Breast epithelium (tissue), 4 donors: ENCODE data around the gene OSBPL2. TPM values are rescaled to one million over a fixed set of nuclear protein-coding genes. Genes with fewer than 3 reads are reported as not detected.

Experiments used
- DNase-seq, 2 donors: peaks; one replicate each; pipeline ENCODE4 v3.0.0-alpha.2; 2019; ENCODE audit warnings: low spot score in 2 of 2
- H3K27ac ChIP-seq, 2 donors: fragments of 200-600 bp; sonication (generic) in 1 of 2; one replicate each; pipeline ENCODE4 v1.5.1; 2016 to 2019; ENCODE audit warnings: mild to moderate bottlenecking in 1 of 2
- H3K27me3 ChIP-seq, 2 donors: fragments of 200-600 bp; sonication (generic) in 1 of 2; one replicate each; pipeline versions ENCODE4 v1.5.1 to v1.6.0; 2017 to 2019; ENCODE audit warnings: control low read depth in 1 of 2, mild to moderate bottlenecking in 1 of 2
- H3K36me3 ChIP-seq: fragments of 200-600 bp; one replicate; pipeline ENCODE4 v1.5.1; 2019
- H3K4me1 ChIP-seq, 2 donors: fragments of 200-600 bp; sonication (generic); one replicate each; pipeline ENCODE4 v1.5.1; 2016 to 2019; ENCODE audit warnings: control low read depth in 1 of 2
- H3K4me3 ChIP-seq, 3 donors: fragments of 200-600 bp; sonication (generic); 1 replicate in 2 of 3; 2 replicates in 1 of 3; pipeline ENCODE4 v1.5.1; 2016 to 2019; ENCODE audit warnings: mild to moderate bottlenecking in 3 of 3, moderate library complexity in 2 of 3
- H3K9me3 ChIP-seq, 2 donors: fragments of 200-600 bp; sonication (generic) in 1 of 2; one replicate each; pipeline ENCODE4 v1.5.1; 2016 to 2019; ENCODE audit warnings: control low read depth in 1 of 2
- CTCF ChIP-seq, 3 donors: fragments of 450-650 bp; IDR thresholded peaks; one replicate each; pipeline ENCODE4 v1.5.1; 2016 to 2017; ENCODE audit warnings: antibody characterized with exemption in 3 of 3, mild to moderate bottlenecking in 3 of 3, moderate library complexity in 3 of 3
- POLR2A ChIP-seq: fragments of 450-650 bp; IDR thresholded peaks from one replicate; pipeline ENCODE4 v1.6.1; 2016; ENCODE audit warnings: antibody characterized with exemption, mild to moderate bottlenecking, moderate library complexity
- POLR2AphosphoS5 ChIP-seq, 3 donors: sonication (generic); formaldehyde crosslinking; IDR thresholded peaks; one replicate each; pipeline ENCODE4 v1.6.1; 2017; ENCODE audit warnings: antibody characterized with exemption in 3 of 3
- intact Hi-C: fragments of 100-400 bp; cut with DNase I; formaldehyde crosslinking; loops from one replicate; pipeline ENCODE4 v1.15.1; 2023; ENCODE audit warnings: low total_unique reads
- total RNA-seq, 3 donors: library from RNA; depleted of rRNA; stranded (reverse); fragments of >200 nt; gene quantifications; one replicate each; pipeline ENCODE4 v1.1.0, GENCODE V29; 2016

The OSBPL2 gene
- total RNA-seq, 3 donors from 2014 or later = 25.0 to 46.1 (median 38.0) TPM

DNA sequence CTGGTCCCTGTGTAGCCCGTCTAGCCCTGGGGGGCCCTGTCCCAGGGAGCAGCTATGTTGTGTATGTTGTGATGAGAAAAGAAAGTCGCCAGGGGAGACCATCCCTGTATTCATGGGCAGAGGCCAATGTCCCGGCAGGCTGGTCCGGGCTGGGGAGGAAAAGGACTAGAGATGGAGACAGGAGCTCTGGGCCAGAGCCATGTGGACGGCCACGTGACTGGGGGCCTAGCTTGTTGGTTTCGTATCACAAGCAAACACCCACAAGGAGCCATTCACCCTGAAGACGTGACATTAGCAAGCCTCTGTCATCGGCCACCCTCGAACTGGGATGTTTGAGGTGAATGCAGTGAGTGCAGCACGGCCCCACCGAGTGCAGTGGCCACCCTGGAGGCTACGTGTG is 15.3 kb upstream of the OSBPL2 start:
- Histone ChIP-seq H3K36me3 (no peaks in the 10 kb centered on the region), H3K27ac (no peak overlapping the region), H3K27me3 (peaks cover 0 to 84% of the 10 kb centered on the region in 2 donors), H3K9me3 (no peaks in the 10 kb centered on the region), H3K4me3 (no peak overlapping the region), H3K4me1 (peaks cover 6 to 12% of the 10 kb centered on the region in 2 donors)
- TF ChIP-seq CTCF (IDR thresholded peaks at IDR 0.05) (no peak), POLR2A (no peak), POLR2AphosphoS5 (IDR thresholded peaks at IDR 0.05) (no peak)
- intact Hi-C loops = no loop called here
- no peak for DNase-seq

DNA sequence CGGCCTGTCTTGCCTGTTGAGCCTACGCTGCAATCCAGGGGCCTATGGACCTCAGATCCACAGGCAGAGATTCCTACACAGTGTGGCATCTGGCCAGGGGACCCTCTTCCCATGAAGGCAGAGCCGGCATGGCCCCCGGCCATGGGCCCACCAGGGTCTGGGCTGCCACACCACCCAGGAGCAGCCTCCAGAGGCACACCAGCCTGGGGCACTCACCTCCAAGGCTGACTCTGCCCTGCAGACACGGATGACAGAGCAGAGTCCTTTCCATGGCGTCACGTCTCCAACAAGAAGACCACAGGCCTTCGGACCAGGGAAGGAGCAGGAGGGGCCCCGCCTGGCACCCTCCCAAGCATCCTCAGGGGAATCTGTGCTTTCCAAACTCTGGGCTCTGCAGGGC is 14.8 kb upstream of the OSBPL2 start:
- intact Hi-C loops = no loop called here
- Histone ChIP-seq H3K27me3 (peaks cover 0 to 79% of the 10 kb centered on the region in 2 donors), H3K9me3 (no peaks in the 10 kb centered on the region), H3K27ac (no peak overlapping the region), H3K36me3 (no peaks in the 10 kb centered on the region), H3K4me3 (no peak overlapping the region), H3K4me1 (peaks cover 6 to 12% of the 10 kb centered on the region in 2 donors)
- DNase-seq = no peak
- TF ChIP-seq POLR2AphosphoS5 (IDR thresholded peaks at IDR 0.05) (no peak), CTCF (IDR thresholded peaks at IDR 0.05) (no peak), POLR2A (no peak)

DNA sequence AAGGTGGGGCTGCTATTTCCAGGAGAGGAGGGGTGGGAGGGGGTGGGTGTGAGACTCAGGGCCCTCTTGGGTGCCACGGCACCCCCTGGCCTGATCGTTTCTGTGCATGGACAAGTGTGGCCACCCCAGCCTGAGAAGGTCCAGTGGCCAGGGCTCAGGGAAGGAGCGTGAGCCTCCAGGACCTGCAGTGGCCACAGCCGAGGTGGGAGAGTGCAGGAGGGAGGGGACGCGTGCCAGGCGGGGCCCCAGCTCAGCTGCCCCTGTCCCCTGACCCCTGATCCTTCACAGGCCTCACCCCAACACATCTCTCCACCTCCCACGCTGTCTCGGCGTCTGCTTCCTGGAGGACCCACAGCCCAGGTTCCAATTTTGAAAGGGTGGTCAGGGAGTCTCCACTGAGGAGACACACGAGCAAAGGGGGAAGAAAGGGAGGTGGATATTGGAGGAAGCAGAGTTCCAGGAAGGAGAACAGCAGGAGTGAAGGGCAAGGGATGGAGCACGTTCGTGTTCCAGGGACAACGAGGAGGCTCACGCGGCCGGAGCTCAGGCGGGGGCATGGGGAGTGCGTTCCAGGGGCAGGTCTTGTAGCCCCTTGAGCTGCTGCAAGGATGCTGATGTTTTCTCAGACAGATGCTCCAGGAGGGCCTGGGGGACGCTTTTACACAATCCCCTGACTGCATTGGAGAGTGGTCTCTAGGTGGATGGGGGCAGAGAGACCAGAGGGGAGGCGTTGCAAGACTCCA is 14.0 kb upstream of the OSBPL2 start:
- intact Hi-C loops = no loop called here
- H3K27me3 ChIP-seq = peaks cover 0 to 72% of the 10 kb centered on the region in 2 donors

GRCh38 chr20:62225026-62225425 is 13.3 kb upstream of the OSBPL2 start:
- no peaks in the 10 kb centered on the region for H3K9me3 ChIP-seq
- H3K36me3 ChIP-seq = no peaks in the 10 kb centered on the region
- H3K27me3 ChIP-seq = peaks cover 0 to 68% of the 10 kb centered on the region in 2 donors
- peaks cover 0 to 4% of the 10 kb centered on the region in 2 donors for H3K4me1 ChIP-seq
- no peak overlapping the region for H3K27ac ChIP-seq
- intact Hi-C loops = no loop called here
- H3K4me3 ChIP-seq = no peak overlapping the region
- no peak for DNase-seq
- TF ChIP-seq CTCF (IDR thresholded peaks at IDR 0.05) (no peak), POLR2AphosphoS5 (IDR thresholded peaks at IDR 0.05) (no peak), POLR2A (no peak)

More for the DNA sequence above, 14.0 kb upstream of the OSBPL2 start:
- no peak overlapping the region for H3K27ac ChIP-seq
- no peak for DNase-seq
- no peaks in the 10 kb centered on the region for H3K9me3 ChIP-seq
- TF ChIP-seq POLR2AphosphoS5 (IDR thresholded peaks at IDR 0.05) = no peak
- peaks cover 6 to 7% of the 10 kb centered on the region in 2 donors for H3K4me1 ChIP-seq
- no peak overlapping the region for H3K4me3 ChIP-seq
- no peaks in the 10 kb centered on the region for H3K36me3 ChIP-seq

DNA sequence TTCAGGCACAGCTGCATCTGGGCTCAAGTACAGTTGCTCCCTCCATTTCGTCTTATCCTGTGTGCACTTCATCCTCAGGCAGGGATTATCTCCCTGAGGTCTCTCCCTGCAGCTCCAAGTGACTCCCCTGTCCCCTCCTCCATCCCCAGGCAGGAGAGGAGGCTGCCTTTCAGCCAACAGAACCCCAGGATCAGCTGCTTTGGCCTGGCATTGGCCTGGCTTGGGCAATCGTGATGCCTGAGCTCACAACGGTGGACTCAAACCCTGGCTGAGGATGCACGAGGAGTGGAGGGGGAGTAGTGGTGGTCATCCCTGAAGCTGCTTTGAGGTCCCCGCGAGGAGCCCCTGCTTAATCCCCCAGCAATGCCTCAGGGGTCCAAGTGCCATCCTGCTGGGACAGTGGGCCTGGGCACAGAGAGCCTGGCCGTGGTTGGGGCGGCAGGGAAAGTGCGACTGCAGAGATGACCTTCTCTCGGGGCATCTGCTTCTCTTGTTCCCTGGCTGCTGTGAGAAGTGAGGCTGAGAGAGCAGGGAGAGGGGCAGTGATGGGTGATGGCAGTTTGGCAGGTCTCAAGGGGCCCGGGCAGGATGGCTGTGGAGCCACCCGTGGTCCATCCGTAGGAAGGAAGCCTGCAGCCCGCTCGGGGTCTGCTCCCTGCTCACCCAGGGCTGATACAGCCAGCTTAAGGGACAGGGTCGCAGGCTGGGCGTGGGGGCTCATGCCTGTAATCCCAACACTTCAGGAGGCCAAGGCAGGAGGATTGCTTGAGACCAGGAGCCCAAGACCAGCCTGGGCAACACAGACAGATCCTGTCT is 12.3 kb upstream of the OSBPL2 start:
- no peak overlapping the region for H3K27ac ChIP-seq
- intact Hi-C loops = no loop called here
- no peak overlapping the region for H3K4me3 ChIP-seq
- H3K9me3 ChIP-seq = no peaks in the 10 kb centered on the region
- DNase-seq = no peak
- H3K36me3 ChIP-seq = no peaks in the 10 kb centered on the region
- H3K4me1 ChIP-seq = no peaks in the 10 kb centered on the region
- no peak for TF ChIP-seq CTCF (IDR thresholded peaks at IDR 0.05)
- TF ChIP-seq POLR2AphosphoS5 (IDR thresholded peaks at IDR 0.05) = no peak
- TF ChIP-seq POLR2A = no peak
- peaks cover 0 to 61% of the 10 kb centered on the region in 2 donors for H3K27me3 ChIP-seq
